ENCODE measurements around the gene PIAS4.

The PIAS4 gene

GRCh38 chr19:4007021-4007835, at the start of gene PIAS4:
Gene PIAS4 (plus strand): TSS chr19:4007736. CDS start chr19:4007761, 25 bp downstream.
- no peak for TF ChIP-seq CTCF (IDR thresholded peaks at IDR 0.05; ENCODE audit: low read length, missing control alignments)
- H3K4me3 ChIP-seq (replicated peaks; ENCODE audit: low read depth, low read length), result peak within 1 kb of the TSS; percentile 91
- DNase-seq (ENCODE audit: low read depth), result peak; percentile 93

DNA sequence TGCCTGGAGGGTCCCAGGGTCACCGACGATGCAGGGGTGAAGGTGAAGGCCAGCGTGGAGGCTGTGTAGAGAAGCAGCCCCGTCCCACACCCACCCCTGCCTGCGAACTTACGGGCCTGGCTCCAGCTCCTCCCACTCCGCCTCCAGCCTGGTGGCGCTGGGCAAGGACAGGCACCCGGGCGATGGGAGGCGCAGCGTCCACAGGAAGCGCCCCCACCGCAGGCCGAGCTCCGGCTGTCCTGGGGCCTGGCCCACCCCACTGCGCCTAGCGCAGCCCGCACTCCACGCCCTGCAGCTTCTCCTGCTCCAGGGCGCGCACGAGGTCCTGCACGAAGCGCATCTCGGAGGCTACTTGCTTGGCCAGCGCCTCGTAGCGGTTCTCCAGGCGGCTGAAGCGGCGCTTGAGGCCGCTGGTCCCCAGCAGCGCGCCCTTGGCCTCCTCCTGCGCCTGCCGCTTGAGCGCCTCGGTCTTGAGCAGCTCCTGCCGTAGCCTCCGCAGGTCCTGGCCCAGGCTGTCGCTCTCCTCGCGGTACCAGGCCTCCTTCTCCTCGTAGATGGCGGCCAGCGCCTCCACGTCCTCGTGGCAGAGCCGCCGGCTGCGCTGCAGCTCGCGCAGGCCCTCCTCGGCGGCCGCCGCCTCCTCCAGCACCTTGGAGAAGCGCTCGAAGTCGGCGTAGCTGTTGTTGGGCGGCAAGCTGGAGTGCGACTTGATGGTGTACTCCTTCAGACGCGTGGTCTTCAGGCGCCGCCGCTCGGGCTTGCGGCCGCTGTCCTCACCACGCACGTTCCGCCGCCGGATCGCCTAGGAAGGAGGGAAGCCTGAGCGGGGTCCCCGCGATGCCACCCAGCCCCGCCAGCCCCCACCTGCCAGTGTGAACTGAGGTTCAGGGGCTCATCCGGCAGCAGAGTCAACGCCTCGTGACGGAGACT, 48.4 kb upstream of the PIAS4 start:
- no peak for DNase-seq (ENCODE audit: low read depth)
- H3K4me3 ChIP-seq (replicated peaks; ENCODE audit: low read depth, low read length), result no peak overlapping the region
- TF ChIP-seq CTCF (IDR thresholded peaks at IDR 0.05; ENCODE audit: low read length, missing control alignments), result no peak

DNA sequence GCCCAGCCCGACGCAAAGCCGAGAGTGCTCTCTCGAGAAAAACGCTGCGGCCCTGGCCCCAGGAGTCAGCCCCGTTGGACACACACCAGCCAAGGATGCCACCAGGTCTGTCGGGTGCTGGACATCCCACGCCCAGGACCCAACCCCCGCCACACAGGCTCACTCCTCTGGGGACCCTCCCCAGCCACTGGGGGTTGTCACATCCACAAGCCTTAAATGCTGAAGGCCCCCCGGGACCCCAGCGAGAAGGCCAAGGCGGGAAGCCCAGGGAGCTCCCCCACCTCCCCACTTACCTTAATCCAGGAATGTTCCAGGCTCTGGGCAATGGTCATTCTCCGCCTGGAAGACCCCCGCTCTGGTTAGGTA, 47.8 kb upstream of the PIAS4 start:
- no peak overlapping the region for H3K4me3 ChIP-seq (replicated peaks; ENCODE audit: low read depth, low read length)
- no peak for DNase-seq (ENCODE audit: low read depth)
- TF ChIP-seq CTCF (IDR thresholded peaks at IDR 0.05; ENCODE audit: low read length, missing control alignments), result no peak

- DNase-seq (ENCODE audit: low read depth), result no peak
- no peak for TF ChIP-seq CTCF (IDR thresholded peaks at IDR 0.05; ENCODE audit: low read length, missing control alignments)
- H3K4me3 ChIP-seq (replicated peaks; ENCODE audit: low read depth, low read length), result no peak overlapping the region
Measured at GRCh38 chr19:3961007-3961406, 46.5 kb upstream of the PIAS4 start.

DNA sequence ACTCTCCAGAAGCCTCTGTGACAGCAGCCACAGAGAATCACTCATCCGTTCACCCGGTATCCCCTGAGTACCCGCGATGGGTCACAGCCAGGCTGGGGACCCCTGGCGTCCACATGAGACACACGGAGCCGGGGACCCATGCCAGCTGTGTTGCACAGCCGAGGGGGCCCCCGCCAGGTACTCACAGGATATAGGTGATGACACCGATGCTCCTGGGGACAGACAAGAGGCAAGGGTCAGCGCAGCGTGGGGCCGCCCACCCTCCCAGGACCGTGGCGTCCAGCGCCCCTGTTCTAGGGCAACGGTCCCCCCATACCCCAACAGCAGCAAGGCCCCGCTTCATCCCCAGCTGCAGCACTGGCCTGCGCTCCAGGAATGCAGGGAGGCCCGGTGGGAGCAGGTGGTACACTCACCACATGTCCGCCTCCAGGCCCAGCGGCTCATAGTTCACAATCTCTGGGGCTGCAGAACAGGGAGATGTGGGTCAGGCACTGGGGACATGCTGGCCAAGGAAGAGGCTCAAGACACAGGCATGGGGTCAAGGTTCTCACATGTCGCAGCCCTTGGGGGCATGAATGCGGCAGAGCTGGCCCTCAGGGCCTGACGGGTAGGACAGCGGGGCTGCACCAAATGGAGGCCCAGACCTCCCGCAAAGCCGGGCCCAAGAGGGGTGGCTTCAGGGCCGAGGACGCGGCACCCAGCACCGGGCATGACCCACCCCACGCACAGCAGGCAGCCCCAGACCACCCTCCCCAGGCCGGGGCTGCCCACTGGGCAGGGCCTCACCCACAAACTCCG, 43.9 kb upstream of the PIAS4 start:
- TF ChIP-seq CTCF (IDR thresholded peaks at IDR 0.05; ENCODE audit: low read length, missing control alignments), result no peak
- DNase-seq (ENCODE audit: low read depth), result no peak
- no peak overlapping the region for H3K4me3 ChIP-seq (replicated peaks; ENCODE audit: low read depth, low read length)

Measured in fibroblast of pulmonary artery (primary cell).